ENCODE results near the gene HDDC3.

The HDDC3 gene, protein sequence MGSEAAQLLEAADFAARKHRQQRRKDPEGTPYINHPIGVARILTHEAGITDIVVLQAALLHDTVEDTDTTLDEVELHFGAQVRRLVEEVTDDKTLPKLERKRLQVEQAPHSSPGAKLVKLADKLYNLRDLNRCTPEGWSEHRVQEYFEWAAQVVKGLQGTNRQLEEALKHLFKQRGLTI

DNA sequence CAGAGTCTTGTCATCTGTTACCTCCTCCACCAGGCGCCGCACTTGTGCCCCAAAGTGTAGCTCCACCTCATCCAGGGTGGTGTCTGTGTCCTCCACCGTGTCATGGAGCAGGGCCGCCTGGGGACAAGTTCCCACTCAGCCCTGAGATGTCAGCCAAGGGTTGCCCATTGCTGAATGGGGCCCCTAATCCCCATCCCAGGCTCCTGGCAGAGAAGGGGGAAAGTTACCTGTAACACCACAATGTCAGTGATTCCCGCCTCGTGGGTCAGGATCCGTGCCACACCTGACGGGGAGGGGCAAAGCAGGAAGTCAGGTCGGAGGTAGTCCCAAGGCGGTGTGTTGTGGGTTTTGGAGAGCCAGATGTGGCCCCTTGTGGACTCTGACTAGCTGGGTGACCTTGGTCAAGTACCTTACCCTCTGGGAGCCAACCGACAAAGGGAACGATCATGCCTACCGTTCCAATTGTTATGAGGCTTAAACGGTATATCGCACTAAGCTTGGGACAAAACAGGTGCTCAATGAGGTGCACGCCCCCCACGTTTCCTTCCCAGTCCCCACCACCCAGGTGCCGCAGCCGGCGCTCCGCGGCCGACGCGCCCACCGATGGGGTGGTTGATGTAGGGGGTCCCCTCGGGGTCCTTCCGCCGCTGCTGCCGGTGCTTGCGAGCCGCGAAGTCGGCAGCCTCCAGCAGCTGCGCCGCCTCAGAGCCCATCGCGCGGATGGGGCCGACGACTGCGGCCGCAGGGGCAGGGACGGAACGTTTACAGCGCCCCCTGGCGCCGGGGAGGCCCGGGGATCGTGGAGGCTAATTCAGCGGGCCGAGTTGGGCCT lies at the start of gene HDDC3:
TSS of gene HDDC3 (minus strand) at position 722 of the 832 bp plus-strand sequence. CDS start at position 713, 9 bp downstream.
- peak; percentile 97 for DNase-seq (ENCODE audit: low spot score)

DNA sequence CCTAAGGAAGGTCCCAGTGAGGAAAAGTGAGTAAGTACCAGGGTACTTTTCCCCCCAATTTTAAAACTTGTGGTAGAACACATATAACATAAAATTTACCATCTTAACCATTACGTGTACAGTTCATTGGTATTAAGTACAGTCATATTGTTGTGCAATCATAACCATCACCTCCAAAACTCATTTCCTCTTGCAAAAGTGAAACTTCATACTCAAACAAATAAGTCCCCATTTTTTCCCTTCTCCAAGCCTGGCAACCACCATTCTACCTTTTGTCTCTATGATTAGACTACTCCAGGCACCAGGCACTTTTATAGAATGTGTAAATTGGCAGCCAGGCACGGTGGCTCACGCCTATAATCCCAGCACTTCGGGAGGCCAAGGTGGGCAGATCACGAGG lies 49.8 kb upstream of the HDDC3 start:
- no peak for DNase-seq (ENCODE audit: low spot score)

DNA sequence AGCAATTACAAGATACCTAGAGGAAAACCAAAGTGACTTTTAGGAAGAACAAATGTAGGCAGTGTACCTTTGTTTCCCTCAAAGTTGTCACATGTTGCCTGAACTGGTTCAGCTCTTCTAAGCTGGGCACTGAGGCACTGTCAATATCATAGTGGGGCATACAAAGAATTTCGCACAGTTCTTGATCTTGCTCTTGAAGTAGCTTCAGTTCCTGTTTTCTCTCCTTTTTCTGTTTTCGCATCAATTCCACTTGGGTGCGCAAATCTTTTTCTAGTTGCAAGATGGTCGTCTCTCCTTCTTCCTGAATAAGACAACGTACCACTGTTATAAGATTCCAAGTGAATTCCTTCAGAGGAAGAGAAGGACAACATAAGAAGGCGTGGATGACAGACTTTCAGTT lies 49.3 kb upstream of the HDDC3 start:
- no peak for DNase-seq (ENCODE audit: low spot score)

DNA sequence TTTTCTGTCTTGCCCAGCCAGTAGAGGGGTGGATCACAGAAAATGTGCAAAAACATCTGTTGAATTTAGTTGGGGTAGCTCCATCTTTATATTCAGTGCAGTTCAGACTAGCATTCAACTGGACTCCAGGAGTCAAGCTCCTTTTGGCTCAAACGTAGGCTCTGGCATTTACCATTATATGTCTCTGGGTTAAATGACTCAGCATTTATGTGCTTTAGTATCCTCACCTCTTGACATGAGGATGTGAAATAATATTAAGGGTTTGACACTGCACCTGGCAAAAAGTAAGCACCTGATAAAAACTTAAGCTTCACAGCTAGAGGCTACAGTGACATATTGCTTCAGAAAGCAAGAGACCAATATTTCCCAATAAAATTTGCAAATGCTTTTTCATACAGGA lies 47.2 kb upstream of the HDDC3 start:
- DNase-seq (ENCODE audit: low spot score), result no peak

DNA sequence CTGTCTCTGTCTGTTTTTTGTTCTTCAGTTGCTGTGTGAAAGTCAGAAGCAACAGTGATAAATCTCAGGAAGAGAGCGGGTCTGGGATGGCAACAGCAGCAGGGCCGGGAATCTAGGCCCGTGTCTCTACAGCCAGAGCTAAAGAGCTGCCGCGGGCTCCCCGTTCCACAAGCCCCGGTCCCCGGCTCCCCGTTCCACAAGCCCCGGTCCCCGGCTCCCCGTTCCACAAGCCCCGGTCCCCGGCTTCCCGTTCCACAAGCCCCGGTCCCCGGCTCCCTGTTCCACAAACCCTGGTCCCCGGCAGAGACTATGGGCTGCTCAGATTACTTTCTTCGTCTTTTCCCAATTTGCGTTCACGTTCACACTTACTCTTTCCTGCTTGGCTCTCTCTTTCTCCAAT lies 41.9 kb upstream of the HDDC3 start:
- no peak for DNase-seq (ENCODE audit: low spot score)

DNA sequence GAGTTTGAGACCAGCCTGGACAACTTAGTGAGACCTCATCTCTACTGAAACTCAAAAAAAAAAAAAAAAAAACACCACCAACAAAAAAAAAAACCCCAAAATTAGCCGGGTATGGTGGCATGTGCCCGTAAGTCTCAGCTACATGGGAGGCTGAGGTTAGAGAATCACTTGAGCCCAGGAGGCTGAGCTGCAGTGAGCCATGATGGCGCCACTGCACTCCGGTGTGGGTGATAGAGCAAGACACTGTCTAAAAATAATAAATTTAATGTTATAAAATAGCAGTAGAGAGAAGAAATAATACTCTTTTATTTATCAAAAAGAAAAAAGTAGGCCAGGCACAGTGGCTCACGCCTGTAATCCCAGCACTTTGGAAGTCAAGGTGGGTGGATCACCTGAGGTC lies 39.8 kb upstream of the HDDC3 start:
- DNase-seq (ENCODE audit: low spot score), result no peak

DNA sequence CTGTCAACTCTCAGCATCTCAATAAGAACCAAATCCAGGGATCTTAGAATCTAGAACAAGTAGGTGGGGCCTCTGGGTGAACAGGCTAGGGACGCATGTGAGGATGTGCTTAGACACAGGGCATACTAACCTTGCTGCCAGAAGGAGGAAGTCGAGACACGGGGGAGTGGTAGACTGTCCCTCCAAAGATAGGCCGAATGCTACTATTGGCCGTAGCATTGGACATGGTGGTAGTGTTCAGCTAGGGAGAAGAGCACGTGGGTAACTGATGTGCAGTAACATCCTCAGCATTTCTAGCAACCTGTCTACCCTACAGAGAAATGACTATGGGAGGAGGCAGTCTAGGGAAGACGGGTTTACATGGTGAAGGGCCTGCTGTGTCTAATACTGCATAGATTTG lies 37.9 kb upstream of the HDDC3 start:
- DNase-seq (ENCODE audit: low spot score), result no peak

DNA sequence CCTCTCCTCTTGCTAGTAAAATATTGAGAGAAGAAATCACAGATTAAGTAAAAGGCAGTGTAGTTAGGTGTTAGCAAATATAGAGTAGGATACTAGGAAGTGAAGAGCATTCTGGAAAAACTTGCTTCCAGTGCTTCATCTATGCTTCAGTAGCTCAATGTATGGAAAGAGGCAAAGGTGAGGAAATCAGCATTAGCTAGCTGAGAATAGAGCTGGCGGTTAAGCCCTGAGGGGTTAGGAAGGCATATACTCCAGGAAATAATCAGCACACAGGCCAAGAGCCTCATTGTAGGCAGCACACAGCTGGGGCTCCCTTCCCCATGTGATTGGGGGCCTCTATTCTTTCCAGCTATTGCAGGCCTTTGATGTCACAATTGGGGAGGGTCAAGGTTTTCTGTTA lies 36.1 kb upstream of the HDDC3 start:
- DNase-seq (ENCODE audit: low spot score), result no peak

DNA sequence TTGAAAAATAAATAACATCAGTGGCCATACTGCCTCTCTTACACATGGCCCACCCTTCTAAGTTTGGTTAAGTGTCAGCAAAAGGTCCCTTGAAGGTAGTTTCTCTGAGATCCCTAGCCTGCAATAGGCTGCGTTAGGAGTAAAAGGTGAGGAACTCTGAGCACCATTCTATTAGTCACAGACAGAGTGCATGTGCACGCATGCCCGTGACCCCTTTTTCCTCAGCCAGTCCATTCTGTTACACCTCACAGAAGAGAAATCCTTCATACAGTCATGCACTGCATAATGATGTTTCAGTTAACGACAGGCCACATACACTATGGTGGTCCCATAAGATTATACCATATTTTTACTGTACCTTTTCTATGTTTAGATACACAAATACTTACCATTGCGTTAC lies 34.9 kb upstream of the HDDC3 start:
- no peak for DNase-seq (ENCODE audit: low spot score)

DNA sequence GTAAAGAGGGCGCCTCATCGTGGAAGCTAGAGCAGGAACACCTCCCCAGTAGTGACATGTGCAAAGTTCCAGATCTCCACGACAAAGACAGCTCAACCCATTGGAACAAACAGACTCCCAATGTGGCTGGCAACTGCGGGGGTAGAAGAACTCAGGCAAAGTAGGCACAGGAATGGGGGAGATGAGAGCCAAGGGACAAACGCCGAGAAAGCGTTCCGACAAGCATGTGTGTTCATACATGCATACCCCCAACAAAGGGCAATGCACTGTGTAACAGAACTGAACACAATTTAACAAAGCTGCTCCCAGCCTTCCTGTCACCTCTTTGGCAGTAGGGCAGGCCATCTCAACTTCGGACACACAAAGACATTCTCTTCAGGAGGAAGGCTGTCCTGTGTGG lies 33.9 kb upstream of the HDDC3 start:
- no peak for DNase-seq (ENCODE audit: low spot score)

DNA sequence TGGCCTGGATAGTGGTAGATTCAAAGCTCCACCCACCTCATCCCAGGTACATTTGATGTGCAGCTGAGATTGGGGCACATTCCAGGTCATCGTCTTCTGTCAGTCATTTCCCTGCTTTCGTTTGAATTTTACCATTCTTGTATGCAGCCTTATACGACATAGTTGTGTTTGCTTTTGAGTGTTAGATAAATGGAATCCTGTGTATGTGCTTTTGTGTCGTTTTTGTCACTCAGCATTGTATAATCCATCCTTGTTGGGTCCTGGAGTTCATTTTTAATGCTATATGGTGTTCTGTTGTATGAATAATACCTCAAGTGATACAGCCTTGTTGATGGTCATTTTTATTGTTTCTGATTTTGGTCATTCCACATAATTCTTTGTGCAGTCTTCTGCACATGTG lies 29.7 kb upstream of the HDDC3 start:
- no peak for DNase-seq (ENCODE audit: low spot score)

DNA sequence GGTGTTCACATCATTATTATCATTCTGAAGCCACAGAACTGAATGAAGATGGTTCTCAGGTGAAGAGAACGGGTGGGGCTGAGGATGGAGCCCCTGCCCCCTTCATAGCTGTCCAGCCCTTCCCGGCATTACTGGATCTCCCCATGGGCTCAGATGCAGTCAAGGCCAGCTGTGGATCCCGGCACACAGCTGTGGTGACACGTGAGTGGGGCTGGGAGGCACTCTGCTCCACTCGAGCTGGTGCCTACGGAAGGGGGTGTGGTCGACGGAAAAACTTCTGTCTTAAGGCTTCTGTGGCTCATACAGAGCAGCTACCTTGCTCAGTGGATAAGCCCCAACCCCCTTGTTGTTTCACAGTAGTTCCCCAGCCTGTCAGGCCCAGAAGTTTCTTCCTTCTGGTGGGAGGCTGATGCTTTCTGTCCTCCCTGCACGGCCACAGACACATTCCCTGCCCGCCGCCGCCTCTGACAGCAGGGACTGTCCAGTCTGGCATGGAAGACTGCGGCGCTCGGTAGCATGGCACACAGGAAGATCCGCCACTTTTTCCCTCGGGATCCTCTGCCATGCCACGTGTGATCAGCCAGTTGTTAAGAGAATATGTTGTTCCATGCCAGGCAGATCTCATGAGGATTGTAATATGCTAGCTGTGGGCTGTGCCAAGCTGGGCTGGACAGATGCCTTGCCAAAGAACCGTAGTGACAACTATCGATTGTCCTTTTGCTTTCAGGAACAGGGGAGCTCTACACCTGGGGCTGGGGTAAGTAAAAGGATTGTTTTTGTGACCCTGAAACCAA lies 28.1 kb upstream of the HDDC3 start:
- no peak for DNase-seq (ENCODE audit: low spot score)

DNA sequence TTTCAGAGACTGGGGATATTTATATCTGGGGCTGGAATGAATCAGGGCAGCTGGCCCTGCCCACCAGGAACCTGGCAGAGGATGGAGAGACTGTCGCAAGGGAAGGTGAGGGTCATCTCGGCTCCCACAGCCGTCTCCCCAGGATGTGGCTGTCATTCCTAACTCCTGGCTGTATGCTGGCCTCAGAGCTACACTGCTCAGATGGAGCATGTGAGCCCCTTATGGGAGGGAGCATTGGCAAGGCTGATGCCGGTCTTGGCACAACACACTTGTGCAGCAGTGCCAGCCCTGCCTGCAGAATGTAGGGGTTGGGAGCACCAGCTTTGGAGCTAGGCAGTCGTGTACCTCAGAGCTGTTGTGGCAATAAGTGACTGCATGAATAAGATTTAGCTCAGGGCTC lies 27.5 kb upstream of the HDDC3 start:
- DNase-seq (ENCODE audit: low spot score), result no peak

DNA sequence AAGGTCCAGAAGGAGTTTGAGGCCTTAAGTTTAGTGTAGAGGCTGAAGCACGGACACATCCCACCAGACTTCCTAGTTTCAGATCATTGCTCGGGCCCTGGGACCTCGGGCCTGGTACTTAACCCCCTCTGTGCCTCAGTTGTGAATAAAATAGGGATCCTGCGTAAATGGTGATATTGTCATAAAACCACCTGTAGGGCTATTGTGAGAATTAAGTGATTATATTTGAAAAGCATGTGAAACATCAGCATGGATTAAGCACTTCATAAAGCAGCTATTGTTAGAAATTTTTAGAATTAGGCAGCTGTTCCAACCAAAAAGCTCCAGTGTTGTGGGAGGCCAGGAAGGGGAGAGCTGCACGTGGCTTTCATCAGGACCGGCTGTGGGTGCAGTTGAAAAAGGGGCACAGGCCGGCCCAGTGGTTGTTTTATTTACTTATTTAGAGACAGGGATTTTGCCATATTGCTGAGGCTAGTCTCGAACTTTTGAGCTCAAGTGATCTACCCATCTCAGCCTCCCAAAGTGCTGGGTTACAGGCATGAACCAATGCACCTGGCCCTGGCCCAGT lies 26.8 kb upstream of the HDDC3 start:
- no peak for DNase-seq (ENCODE audit: low spot score)

DNA sequence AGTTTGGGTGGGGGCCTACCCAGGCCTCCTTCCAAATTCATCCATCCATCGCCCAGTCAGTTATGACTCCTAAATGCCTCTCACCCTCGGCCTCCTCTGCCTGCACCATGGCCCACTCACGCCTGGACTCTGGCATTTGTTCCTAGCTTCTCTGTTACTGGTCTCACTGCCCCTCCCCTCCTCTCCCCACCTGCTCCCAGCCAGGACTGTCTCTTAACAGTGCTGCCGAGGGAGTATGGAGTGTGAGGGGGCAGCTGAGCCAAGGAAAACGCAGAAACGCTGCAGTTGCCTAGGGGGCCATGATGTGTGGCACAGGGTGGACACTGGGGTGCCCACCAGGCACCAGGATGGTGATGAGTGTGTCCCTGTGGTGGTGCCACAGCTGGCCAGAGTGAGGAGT lies 25.4 kb upstream of the HDDC3 start:
- DNase-seq (ENCODE audit: low spot score), result no peak

DNA sequence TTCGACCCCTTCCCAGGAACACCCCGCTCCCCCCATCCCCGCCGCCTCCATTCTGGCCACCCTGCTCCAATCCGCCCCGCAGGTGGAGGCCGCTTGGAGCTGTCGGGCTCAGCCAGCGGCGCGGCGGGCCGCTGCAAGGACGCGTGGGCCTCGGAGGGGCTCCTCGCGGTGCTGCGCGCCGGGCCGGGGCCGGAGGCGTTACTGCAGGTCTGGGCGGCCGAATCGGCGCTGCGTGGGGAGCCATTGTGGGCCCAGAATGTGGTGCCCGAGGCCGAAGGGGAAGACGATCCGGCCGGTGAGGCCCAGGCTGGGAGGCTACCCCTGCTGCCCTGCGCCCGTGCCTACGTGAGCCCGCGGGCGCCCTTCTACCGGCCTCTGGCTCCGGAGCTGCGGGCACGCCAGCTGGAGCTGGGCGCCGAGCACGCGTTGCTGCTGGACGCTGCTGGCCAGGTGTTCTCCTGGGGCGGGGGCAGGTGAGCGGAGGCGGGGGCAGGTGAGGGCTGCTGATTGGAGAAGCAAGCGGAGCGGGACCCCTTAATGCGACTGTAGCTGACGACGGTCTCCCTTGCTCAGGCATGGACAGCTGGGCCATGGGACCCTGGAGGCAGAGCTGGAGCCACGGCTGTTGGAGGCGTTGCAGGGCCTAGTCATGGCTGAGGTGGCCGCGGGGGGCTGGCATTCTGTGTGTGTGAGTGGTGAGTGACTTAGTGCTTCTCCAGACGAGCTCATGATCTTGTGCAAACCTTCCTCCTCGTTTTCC lies 24.9 kb upstream of the HDDC3 start:
- DNase-seq (ENCODE audit: low spot score), result no peak

DNA sequence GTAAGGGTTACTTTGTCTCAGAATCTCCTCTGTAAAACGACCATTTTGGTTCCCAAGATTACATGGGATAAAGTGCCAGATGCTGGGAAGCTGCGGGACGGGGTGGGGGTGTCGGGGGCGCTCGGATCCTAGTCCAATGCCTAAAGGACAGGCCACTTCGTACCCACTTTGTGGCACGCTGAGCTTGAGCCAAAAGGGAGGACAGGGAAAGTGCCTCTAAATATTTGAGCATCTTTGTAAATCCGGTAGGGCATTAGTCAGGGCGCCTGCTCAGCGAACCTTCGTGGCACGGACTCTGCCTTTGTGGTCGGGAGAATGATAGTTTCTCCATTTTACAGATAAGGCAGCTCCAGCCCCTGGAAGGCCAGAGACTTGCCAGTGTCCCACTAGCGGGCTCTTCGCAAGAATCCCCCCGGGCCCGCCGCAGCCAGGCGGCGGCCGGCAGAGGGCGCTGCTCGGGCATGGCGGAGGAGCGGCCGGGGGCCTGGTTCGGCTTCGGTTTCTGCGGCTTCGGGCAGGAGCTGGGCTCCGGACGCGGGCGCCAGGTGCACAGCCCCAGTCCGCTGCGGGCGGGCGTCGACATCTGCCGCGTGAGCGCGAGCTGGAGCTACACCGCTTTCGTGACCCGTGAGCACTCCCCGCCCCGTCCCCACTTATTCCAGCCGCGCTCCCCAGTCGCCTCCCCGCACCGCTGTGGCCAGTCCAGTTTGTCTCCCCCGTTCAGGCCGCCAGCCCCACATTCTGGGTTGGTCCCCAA lies 24.1 kb upstream of the HDDC3 start:
- peak; percentile 98 for DNase-seq (ENCODE audit: low spot score)

DNA sequence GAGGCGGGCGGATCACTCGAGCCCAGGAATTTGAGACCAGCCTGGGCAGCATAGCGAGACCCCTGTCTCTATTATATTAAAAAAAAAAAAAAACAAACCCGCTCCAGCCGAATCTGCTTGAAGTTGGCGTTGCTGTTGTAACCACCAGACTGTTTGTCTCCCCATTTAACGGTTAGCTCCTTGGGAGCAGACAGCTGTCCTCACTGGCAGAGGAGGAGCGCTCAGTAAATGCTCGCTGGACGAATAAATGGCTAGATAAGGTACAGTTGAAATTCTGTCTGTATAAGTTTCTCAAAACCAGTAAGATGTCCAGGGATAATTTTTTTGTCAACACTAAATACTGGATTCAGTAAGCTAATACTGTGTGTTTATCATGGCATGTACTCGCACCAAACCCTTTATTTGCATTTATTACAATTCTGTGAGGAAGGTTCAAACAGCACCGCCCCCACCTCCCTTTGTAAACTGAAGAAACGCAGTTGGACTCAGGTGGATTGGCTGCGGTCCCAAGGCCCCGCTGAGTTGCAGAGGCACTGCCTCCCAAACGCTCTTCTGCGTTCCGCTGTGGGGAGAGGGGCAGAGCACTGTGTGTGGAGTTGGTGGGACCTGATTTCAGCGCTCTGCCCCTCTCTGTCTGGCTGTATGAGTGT lies 23.4 kb upstream of the HDDC3 start:
- peak; percentile 54 for DNase-seq (ENCODE audit: low spot score)

DNA sequence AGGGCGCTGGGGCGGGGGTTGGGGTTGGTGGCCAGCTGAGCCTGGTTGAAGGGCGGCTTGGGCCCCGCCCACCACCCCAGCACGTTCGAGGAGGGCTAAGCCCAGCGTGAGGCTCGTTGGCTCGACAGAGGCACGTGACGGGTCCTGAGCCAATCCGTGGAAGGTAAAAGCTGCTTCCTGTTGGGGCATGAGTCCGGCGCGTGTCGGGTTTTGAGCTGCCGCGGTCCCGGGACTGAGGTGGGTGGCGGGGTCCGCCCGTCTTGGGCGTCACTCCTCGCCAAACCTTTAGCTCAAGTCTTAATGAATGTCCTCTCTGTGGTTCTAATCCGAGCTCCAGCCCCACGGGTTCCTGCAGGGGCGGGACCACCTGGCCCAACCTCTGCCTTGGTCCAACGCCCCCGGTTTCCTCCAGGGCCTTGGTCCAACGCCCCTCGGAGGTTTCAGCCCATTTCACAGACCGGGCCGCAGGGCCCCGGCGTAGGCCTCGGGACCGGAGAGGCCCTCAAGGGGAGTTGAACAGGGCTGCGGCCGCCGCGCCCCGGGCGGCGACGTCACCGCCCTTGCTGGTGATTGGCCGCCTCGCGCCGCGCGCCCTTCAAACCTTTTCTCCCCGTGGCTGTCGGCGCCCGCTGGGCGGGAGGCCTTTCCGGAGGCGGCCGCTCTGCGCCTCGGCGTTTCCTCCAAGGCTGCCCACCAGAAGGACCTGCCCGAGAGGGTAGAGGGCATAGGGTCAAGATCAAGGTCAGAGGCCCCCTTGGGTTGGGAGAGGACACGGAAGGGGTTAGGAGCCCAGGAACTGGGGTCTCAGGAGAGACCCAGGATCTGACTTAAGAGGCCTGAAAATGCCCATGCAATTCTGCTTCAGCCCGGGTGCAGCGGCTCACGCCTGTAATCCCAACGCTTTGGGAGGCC lies 22.6 kb upstream of the HDDC3 start, which contains the start of gene RCCD1:
TSS of gene RCCD1 (plus strand) at position 173 of the 912 bp plus-strand sequence. CDS start 1,851 bp downstream, outside the sequence.
- peak; percentile 100 for DNase-seq (ENCODE audit: low spot score)

All from HuH-7 (cell line).